HepG2 (cell line): ENCODE results near the gene APBB1IP. TPM values are rescaled to one million over a fixed set of nuclear protein-coding genes. Genes with fewer than 3 reads are reported as not detected.

Experiments
- ATAC-seq: fragments of 200-7000 bp; cut with Tn5 transposase; 3 replicates; pipeline ENCODE4 v1.9.1; 2020; ENCODE audit warnings: mild to moderate bottlenecking, moderate library complexity
- BruUV-seq: library from RNA; stranded (reverse); fragments of 400-500 nt; replicated peaks from 2 replicates; lab custom pipeline; 2021; lab: Mats Ljungman, UMichigan
- CTCF ChIA-PET: fragments of 300-600 bp; formaldehyde crosslinking; extraction: SDS; loops from one replicate; lab custom pipeline; 2021; ENCODE audit warnings: low total read pairs, inconsistent platforms, low intra/inter-chr PET ratio; lab: Yijun Ruan, JAX
- POLR2A ChIA-PET: fragments of 350-600 bp; sonication (Branson Sonifier 250); formaldehyde crosslinking; loops from one replicate; lab custom pipeline; 2020; ENCODE audit warnings: antibody characterized with exemption, inconsistent platforms; lab: Yijun Ruan, JAX
- DNase-seq: peaks from one replicate; pipeline ENCODE4 v3.0.0-alpha.2; 2015; ENCODE audit warnings: low spot score
- FAIRE-seq: peaks from 3 replicates; lab custom pipeline; 2011; peaks lifted over from hg19 to GRCh38; lab: Jason Lieb, UNC
- H2AFZ ChIP-seq: one replicate; pipeline ENCODE4 v1.6.1; 2011; ENCODE audit warnings: low read length, inconsistent platforms
- H3K27ac ChIP-seq: fragments of 300-600 bp; 3 replicates; pipeline ENCODE4 v1.8.0; 2011; ENCODE audit warnings: mixed run types, mild to moderate bottlenecking, mixed read lengths, low read length, inconsistent platforms; ENCODE audit not compliant: insufficient read depth; ENCODE audit errors: extremely low read length
- H3K27me3 ChIP-seq, 2 experiments: fragments of 200-600 bp in 1 of 2; 2 replicates in 1 of 2; 3 replicates in 1 of 2; pipeline versions ENCODE4 v1.6.0 to v1.8.0; 2011; ENCODE audit warnings: low read length in 2 of 2, mild to moderate bottlenecking in 2 of 2, moderate library complexity in 2 of 2, inconsistent platforms in 1 of 2; ENCODE audit not compliant: insufficient read depth in 2 of 2, control insufficient read depth in 1 of 2
- H3K36me3 ChIP-seq, 2 experiments: fragments of 200-600 bp in 1 of 2; replicated peaks in 1 of 2; 2 replicates in 1 of 2; 3 replicates in 1 of 2; pipeline versions ENCODE4 v1.5.1 to v1.8.0; 2011; ENCODE audit warnings: low read length in 2 of 2, inconsistent platforms in 1 of 2; ENCODE audit not compliant: insufficient read depth in 2 of 2, control insufficient read depth in 1 of 2
- H3K4me1 ChIP-seq: 2 replicates; pipeline ENCODE4 v1.5.1; 2012; ENCODE audit warnings: low read length, inconsistent platforms; ENCODE audit not compliant: insufficient read depth
- H3K4me2 ChIP-seq: 2 replicates; pipeline ENCODE4 v1.6.0; 2011; ENCODE audit warnings: low read depth, low read length, inconsistent platforms
- H3K4me3 ChIP-seq, 3 experiments: fragments of 200-600 bp in 1 of 3; sonication (generic), shearing (Covaris generic) in 1 of 3; replicated peaks in 1 of 3; 2 replicates each; pipeline ENCODE4 v1.5.1; 2011 to 2016; ENCODE audit warnings: low read length in 3 of 3, inconsistent platforms in 2 of 3, low read depth in 2 of 3, mild to moderate bottlenecking in 2 of 3, control low read depth in 1 of 3, mixed read lengths in 1 of 3; ENCODE audit not compliant: insufficient read depth in 1 of 3
- H3K79me2 ChIP-seq: one replicate; pipeline ENCODE4 v1.6.1; 2011; ENCODE audit warnings: low read length, inconsistent platforms; ENCODE audit not compliant: insufficient read depth
- H3K9ac ChIP-seq: 2 replicates; pipeline ENCODE4 v1.6.0; 2011; ENCODE audit warnings: mild to moderate bottlenecking, low read depth, low read length, inconsistent platforms; ENCODE audit not compliant: insufficient read depth
- H3K9me3 ChIP-seq: 2 replicates; pipeline ENCODE4 v1.5.1; 2012; ENCODE audit warnings: mild to moderate bottlenecking, low read length
- H4K20me1 ChIP-seq: 2 replicates; pipeline ENCODE4 v1.6.0; 2011; ENCODE audit warnings: inconsistent platforms, mild to moderate bottlenecking, low read length, moderate library complexity; ENCODE audit not compliant: insufficient read depth
- ZNF615 ChIP-seq: sonication (generic); formaldehyde crosslinking; IDR thresholded peaks from 2 replicates; pipeline ENCODE4 v1.5.0; 2020; ENCODE audit warnings: mild to moderate bottlenecking, missing genetic modification reagents, borderline replicate concordance
- WGBS: methylation state at CpG from one replicate; pipeline ENCODE4 v1.1.6; 2017; ENCODE audit warnings: low lambda C conversion rate; 5-methylcytosine and 5-hydroxymethylcytosine counted together
- in situ Hi-C: cut with HindIII; loops from 2 replicates; pipeline ENCODE4 v1.10.0; 2017; ENCODE audit warnings: low pct_unique_long_range_greater_than_20kb; ENCODE audit not compliant: extremely low pct_ligation_motif_present
- intact Hi-C: fragments of 100-400 bp; cut with micrococcal nuclease; formaldehyde crosslinking; loops from one replicate; pipeline ENCODE4 v1.10.0; 2022; ENCODE audit not compliant: unreplicated experiment
- polyA plus RNA-seq, 8 experiments: library from polyadenylated mRNA; depleted of rRNA in 3 of 8; stranded (reverse) in 7 of 8; unstranded in 1 of 8; fragments of >200 nt; fragmentation: Illumina TruSeq in 4 of 8; extraction: Trizol in 4 of 8; gene quantifications; 2 replicates each; pipeline versions ENCODE4 v1.2.1 to v1.2.3, GENCODE V29; 2011 to 2016; ENCODE audit warnings: low read depth in 4 of 8, missing spikeins in 1 of 8, mixed read lengths in 1 of 8; ENCODE audit not compliant: insufficient read depth in 1 of 8
- total RNA-seq, 5 experiments: library from RNA; depleted of rRNA; stranded (reverse); fragments of >200 nt; fragmentation: Illumina TruSeq; extraction: Trizol; gene quantifications; 2 replicates each; pipeline ENCODE4 v1.2.3, GENCODE V29; 2016; ENCODE audit warnings: low read depth in 1 of 5
- TF ChIP-seq, protein P1 (sequence below): IDR thresholded peaks from 2 replicates; pipeline ENCODE4 v1.6.1; 2016; ENCODE audit warnings: low read depth, missing genetic modification reagents, missing compliant biosample characterization

Gene APBB1IP
- total and polyA plus RNA-seq, 2 of the 13 experiments (the other 11 are each of a cell fraction or from before 2014, with no cell fraction given) = 0.08 TPM; not detected in 1

DNA sequence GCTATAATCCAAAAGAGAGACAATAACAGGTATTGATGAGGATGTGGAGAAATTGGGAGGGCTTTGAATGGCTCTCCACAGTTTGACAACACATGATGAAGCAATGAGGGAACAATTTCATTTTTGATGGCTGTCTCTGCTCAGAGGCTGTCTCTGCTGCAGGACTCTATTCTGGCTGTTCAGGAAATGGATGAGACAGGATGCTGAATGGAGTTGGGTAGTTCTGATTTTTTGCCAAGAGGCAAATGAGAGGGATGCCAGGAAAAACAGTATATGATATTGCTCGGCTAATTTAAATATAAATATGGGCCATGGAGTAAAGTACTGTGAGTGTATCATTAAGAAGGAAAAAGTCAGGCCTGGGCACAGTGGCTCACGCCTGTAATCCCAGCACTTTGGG lies 16.8 kb downstream of the APBB1IP start:
- ChIA-PET POLR2A (no interaction called here), CTCF (no interaction called here)
- Histone ChIP-seq H3K27me3 (no peaks in the 10 kb centered on the region; a peak in 1 of 5 replicates), H3K4me1 (no peaks in the 10 kb centered on the region), H3K27ac (no peak overlapping the region), H3K36me3 (no peaks in the 10 kb centered on the region), H3K79me2 (no peaks in the 10 kb centered on the region), H3K9me3 (no peaks in the 10 kb centered on the region), H2AFZ (no peak overlapping the region), H4K20me1 (no peaks in the 10 kb centered on the region), H3K4me2 (no peak overlapping the region), H3K4me3 (no peak overlapping the region), H3K9ac (no peak overlapping the region)
- TF ChIP-seq, protein P1, sequence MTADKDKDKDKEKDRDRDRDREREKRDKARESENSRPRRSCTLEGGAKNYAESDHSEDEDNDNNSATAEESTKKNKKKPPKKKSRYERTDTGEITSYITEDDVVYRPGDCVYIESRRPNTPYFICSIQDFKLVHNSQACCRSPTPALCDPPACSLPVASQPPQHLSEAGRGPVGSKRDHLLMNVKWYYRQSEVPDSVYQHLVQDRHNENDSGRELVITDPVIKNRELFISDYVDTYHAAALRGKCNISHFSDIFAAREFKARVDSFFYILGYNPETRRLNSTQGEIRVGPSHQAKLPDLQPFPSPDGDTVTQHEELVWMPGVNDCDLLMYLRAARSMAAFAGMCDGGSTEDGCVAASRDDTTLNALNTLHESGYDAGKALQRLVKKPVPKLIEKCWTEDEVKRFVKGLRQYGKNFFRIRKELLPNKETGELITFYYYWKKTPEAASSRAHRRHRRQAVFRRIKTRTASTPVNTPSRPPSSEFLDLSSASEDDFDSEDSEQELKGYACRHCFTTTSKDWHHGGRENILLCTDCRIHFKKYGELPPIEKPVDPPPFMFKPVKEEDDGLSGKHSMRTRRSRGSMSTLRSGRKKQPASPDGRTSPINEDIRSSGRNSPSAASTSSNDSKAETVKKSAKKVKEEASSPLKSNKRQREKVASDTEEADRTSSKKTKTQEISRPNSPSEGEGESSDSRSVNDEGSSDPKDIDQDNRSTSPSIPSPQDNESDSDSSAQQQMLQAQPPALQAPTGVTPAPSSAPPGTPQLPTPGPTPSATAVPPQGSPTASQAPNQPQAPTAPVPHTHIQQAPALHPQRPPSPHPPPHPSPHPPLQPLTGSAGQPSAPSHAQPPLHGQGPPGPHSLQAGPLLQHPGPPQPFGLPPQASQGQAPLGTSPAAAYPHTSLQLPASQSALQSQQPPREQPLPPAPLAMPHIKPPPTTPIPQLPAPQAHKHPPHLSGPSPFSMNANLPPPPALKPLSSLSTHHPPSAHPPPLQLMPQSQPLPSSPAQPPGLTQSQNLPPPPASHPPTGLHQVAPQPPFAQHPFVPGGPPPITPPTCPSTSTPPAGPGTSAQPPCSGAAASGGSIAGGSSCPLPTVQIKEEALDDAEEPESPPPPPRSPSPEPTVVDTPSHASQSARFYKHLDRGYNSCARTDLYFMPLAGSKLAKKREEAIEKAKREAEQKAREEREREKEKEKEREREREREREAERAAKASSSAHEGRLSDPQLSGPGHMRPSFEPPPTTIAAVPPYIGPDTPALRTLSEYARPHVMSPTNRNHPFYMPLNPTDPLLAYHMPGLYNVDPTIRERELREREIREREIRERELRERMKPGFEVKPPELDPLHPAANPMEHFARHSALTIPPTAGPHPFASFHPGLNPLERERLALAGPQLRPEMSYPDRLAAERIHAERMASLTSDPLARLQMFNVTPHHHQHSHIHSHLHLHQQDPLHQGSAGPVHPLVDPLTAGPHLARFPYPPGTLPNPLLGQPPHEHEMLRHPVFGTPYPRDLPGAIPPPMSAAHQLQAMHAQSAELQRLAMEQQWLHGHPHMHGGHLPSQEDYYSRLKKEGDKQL (CRISPR knock-in tag) = no peak
- no peak for TF ChIP-seq ZNF615 (CRISPR knock-in tag)
- whole genome bisulfite sequencing = 17% methylated on average over 2 of the region's 2 CpGs
- no TSS peak for BruUV-seq
- ATAC-seq (no peak), DNase-seq (no peak), FAIRE-seq (no peak)
- in situ Hi-C loops (no loop called here), intact Hi-C loops (no loop called here)
